Naive B cell (primary cell): ENCODE data around the gene MBD4. TPM values are rescaled to one million over a fixed set of nuclear protein-coding genes. Genes with fewer than 3 reads are reported as not detected.
A peak's percentile ranks its signal among the peaks of the same experiment; 100 is the strongest.

Experiments used
- ATAC-seq, 2 donors: fragments of 150-1000 bp; cut with Tn5 transposase; 2 replicates each; pipeline ENCODE4 v1.10.0; 2021; ENCODE audit warnings: low read depth in 2 of 2, mild to moderate bottlenecking in 2 of 2, moderate library complexity in 2 of 2
- DNase-seq: peaks from one replicate; pipeline ENCODE4 v3.0.0; 2022
- H3K27ac Mint-ChIP-seq, 6 donors: one replicate each; pipeline ENCODE4 v1.8.0; 2020 to 2022; ENCODE audit warnings: mild to moderate bottlenecking in 6 of 6, mixed read lengths in 6 of 6, moderate library complexity in 5 of 6, inconsistent platforms in 2 of 6
- H3K27me3 Mint-ChIP-seq, 3 donors: one replicate each; pipeline ENCODE4 v1.8.0; 2021 to 2022; ENCODE audit warnings: mixed read lengths in 3 of 3, mild to moderate bottlenecking in 1 of 3
- H3K36me3 Mint-ChIP-seq, 2 donors: one replicate each; pipeline ENCODE4 v1.8.0; 2020 to 2022; ENCODE audit warnings: mixed read lengths in 2 of 2, inconsistent platforms in 1 of 2, mild to moderate bottlenecking in 1 of 2
- H3K4me1 Mint-ChIP-seq, 3 donors: one replicate each; pipeline ENCODE4 v1.8.0; 2020 to 2022; ENCODE audit warnings: mixed read lengths in 3 of 3, inconsistent platforms in 1 of 3, mild to moderate bottlenecking in 1 of 3, moderate library complexity in 1 of 3
- H3K4me3 Mint-ChIP-seq, 8 donors: one replicate each; pipeline ENCODE4 v1.8.0; 2020 to 2022; ENCODE audit warnings: mild to moderate bottlenecking in 8 of 8, mixed read lengths in 8 of 8, moderate library complexity in 8 of 8, inconsistent platforms in 2 of 8
- H3K9me3 Mint-ChIP-seq, 7 donors: one replicate each; pipeline ENCODE4 v1.8.0; 2020 to 2022; ENCODE audit warnings: mixed read lengths in 7 of 7, mild to moderate bottlenecking in 5 of 7, inconsistent platforms in 2 of 7, moderate library complexity in 1 of 7
- polyA plus RNA-seq, 6 donors: library from polyadenylated mRNA; unstranded; fragments of 300-500 nt; fragmentation: Illumina TruSeq; gene quantifications; one replicate each; pipeline ENCODE4 v1.2.3, GENCODE V29; 2021; ENCODE audit warnings: low read depth in 6 of 6

The MBD4 gene
- polyA plus RNA-seq, 6 donors from 2014 or later, result 98.2 to 187 (median 127) TPM

DNA sequence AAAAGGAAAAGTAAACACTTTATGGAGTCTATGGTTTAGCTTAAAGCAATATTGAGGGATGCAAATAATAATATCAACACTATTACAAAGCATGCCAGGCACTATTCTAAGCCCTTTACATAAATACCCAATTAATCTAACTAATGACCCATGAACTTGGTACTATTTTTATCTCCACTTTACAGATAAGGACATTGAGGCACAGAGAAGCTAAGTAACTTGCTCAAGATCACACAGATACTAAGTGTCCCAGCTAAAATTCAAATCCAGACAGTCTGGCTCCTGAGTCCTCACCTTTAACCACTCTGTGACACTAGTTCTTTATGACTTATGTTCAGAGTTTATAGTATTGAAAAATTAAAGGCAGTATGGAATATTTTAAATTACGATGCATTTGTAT lies 5.6 kb downstream of the MBD4 start:
- H3K9me3 Mint-ChIP-seq, result no peaks in the 10 kb centered on the region
- ATAC-seq (no peak), DNase-seq (no peak)
- H3K27me3 Mint-ChIP-seq, result no peaks in the 10 kb centered on the region
- H3K36me3 Mint-ChIP-seq, result peaks cover 16 to 40% of the 10 kb centered on the region in 2 donors
- peak overlapping the region in 5 of 6 donors; percentile 15 to 85 (median 60) for H3K27ac Mint-ChIP-seq
- H3K4me1 Mint-ChIP-seq, result peaks cover 53 to 82% (median 58%) of the 10 kb centered on the region in 3 donors
- peak overlapping the region; percentile 29 to 93 (median 86) for H3K4me3 Mint-ChIP-seq

DNA sequence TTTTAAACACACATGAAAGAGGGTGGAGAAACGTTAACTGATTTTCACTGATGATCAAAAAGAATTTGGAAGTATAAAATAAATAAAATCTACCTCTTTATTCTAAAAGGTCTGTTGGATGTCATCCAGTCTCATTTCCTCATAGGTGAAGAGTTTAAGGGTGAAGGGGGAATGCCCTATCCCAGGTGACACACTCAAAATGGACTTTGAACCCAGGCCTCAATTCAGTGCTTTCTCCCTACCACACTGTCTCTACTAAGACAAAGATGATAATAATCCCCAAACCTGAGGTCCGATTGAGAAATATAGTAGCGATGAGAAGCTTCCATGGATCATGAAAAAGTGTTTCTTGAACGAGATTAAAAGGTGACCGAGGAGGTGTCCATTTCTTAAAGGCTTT lies 6.2 kb downstream of the MBD4 start:
- DNase-seq (no peak), ATAC-seq (no peak)
- no peaks in the 10 kb centered on the region for H3K27me3 Mint-ChIP-seq
- H3K9me3 Mint-ChIP-seq, result no peaks in the 10 kb centered on the region
- peak overlapping the region in 7 of 8 donors; percentile 47 to 93 (median 84) for H3K4me3 Mint-ChIP-seq
- peaks cover 58 to 86% (median 63%) of the 10 kb centered on the region in 3 donors for H3K4me1 Mint-ChIP-seq
- peak overlapping the region in 4 of 6 donors; percentile 53 to 85 (median 65) for H3K27ac Mint-ChIP-seq
- peaks cover 16 to 40% of the 10 kb centered on the region in 2 donors for H3K36me3 Mint-ChIP-seq

DNA sequence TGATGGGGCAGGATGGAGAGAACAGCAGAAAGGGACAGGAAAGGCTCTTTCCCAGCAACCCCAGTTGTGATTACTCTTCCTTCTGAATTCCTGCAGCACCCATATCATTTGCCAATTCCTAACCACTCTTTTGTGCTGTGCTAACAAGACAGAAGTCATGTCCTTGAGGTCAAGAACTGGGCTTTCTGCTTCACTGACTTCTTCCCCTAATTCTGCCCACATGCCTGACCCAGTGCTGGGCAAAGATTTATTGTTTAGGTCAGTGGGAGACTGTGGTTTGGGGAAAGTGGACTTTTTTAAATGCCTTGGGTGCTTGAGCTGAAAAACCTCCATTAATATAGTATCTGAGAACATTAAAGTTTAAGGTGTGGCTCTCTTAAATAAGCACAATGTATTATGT lies 7.1 kb downstream of the MBD4 start:
- peaks cover 62 to 86% (median 63%) of the 10 kb centered on the region in 3 donors for H3K4me1 Mint-ChIP-seq

DNA sequence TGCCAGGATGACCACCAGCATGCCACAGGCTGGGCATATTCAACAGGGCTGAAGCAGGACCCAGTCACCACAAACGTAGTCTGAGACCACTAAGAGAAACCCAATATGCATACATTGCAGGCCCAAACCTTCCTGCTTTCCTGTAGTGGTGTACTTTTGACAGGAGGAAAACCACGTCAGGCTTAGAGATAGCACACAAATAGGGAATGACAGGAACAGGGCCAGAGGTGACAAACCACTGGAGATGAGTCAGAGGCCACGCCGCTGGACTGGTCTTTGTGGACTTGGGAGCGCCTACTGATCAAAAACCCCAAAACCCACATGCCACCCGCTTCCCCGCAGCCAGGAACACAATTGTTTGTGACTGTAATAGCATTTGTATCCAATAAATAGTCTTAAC lies 7.7 kb downstream of the MBD4 start:
- ATAC-seq (no peak), DNase-seq (no peak)
- Mint-ChIP-seq H3K4me1 (peaks cover 64 to 86% (median 65%) of the 10 kb centered on the region in 3 donors), H3K36me3 (peaks cover 8 to 31% of the 10 kb centered on the region in 2 donors), H3K9me3 (no peaks in the 10 kb centered on the region), H3K4me3 (peak overlapping the region in 1 of 8 donors; percentile 25), H3K27ac (peak overlapping the region in 2 of 6 donors; percentile 42 to 59), H3K27me3 (no peaks in the 10 kb centered on the region)

More for the DNA sequence above, 7.1 kb downstream of the MBD4 start:
- peak overlapping the region in 1 of 6 donors; percentile 62 for H3K27ac Mint-ChIP-seq
- no peaks in the 10 kb centered on the region for H3K27me3 Mint-ChIP-seq
- no peak for DNase-seq
- H3K4me3 Mint-ChIP-seq, result peak overlapping the region in 1 of 8 donors; percentile 5
- peaks cover 12 to 34% of the 10 kb centered on the region in 2 donors for H3K36me3 Mint-ChIP-seq
- ATAC-seq, result no peak
- no peaks in the 10 kb centered on the region for H3K9me3 Mint-ChIP-seq

DNA sequence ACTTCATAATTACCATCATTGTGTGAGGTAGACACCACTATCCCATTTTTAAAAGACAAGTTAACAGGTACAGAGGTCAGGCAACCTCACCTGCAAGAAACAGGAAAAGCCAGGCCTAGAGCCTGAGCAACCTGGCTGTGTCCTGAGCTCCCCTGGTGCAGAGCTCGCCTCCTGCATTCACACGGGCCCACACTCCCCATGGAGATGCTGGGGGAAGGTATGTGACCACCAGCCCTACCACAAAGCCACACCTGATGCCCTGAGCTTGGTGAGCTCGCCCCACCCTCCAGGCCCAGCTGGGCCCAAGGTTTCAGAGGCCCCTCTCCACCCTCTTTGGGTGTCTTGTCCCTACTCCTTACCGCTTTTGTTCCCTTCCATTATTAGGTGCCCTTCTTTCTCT lies 10.1 kb downstream of the MBD4 start:
- Mint-ChIP-seq H3K27me3 (no peaks in the 10 kb centered on the region), H3K9me3 (peaks cover 0 to 10% (median 4%) of the 10 kb centered on the region in 7 donors), H3K4me1 (peaks cover 47 to 72% (median 54%) of the 10 kb centered on the region in 3 donors), H3K27ac (peak overlapping the region in 3 of 6 donors; percentile 4 to 76 (median 67)), H3K36me3 (peaks cover 15 to 16% of the 10 kb centered on the region in 2 donors), H3K4me3 (peak overlapping the region in 4 of 8 donors; percentile 42 to 87 (median 70))
- DNase-seq (no peak), ATAC-seq (no peak)

DNA sequence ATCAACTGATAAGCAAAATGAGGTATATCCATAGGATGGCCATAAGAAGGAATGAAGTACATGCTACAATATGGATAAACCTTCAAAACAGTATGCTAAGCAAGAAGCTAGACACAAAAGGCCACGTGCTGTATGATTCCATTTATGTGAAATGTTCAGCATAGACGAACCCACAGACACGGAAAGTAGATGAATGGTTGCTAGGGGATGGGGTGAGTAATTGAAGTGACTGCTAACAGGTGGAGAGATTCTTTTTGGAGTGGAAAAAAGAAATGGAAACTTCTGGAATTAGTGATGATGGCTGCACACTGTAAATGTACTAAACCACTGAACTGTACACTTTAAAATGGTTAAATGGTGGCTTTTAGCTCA lies 10.7 kb downstream of the MBD4 start:
- Mint-ChIP-seq H3K36me3 (peaks cover 11 to 19% of the 10 kb centered on the region in 2 donors), H3K27me3 (no peaks in the 10 kb centered on the region), H3K27ac (peak overlapping the region in 5 of 6 donors; percentile 4 to 90 (median 86)), H3K4me3 (peak overlapping the region in 7 of 8 donors; percentile 78 to 89 (median 87)), H3K9me3 (peaks cover 3 to 16% (median 9%) of the 10 kb centered on the region in 7 donors), H3K4me1 (peaks cover 48 to 73% (median 54%) of the 10 kb centered on the region in 3 donors)
- ATAC-seq (no peak), DNase-seq (no peak)

DNA sequence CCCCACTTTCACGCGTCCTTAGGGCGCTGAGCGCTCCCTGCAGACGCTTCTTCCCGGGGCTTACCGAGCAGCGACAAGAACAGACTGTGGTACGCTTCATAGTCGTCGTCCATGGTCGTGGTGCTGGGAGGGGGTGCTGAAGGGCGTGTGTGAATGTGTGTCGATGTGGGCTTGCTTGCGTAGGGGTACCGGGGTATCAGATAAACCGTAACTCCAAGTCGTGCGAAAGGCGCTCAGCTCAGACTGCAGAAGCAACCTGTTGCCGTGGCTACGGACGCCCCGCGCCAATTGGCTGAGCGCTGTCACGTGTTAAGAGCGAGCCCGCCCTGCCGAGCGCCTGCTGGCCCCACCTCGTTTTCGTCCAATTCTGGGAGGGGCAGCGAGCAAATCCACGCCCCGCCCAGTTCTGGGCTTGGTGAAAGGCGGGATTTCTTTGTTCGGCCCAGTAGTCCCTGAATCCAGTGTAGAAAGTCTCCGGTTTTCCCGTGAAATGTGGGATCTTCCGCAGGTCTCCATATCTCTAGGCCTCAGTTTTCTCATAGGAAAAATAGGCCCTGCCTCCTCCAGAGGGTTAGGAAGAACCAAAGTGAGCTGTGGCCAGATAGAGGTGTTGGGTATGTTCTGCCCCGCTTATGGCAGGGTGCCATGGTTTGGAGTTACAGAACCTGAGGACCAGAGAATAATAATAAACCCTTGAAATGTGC lies 11.2 kb downstream of the MBD4 start, which contains the start of gene EFCAB12:
EFCAB12 (minus strand) TSS at position 261 of the 704 bp plus-strand sequence; CDS start at position 113, 148 bp downstream.
- peak within 1 kb of the TSS; percentile 78 to 92 (median 87) for H3K4me3 Mint-ChIP-seq
- ATAC-seq, result peak; percentile 93 to 95
- H3K27me3 Mint-ChIP-seq, result no peaks in the 10 kb centered on the region
- H3K4me1 Mint-ChIP-seq, result peaks cover 49 to 73% (median 60%) of the 10 kb centered on the region in 3 donors
- H3K9me3 Mint-ChIP-seq, result peaks cover 5 to 17% (median 12%) of the 10 kb centered on the region in 7 donors
- peaks cover 6 to 25% of the 10 kb centered on the region in 2 donors for H3K36me3 Mint-ChIP-seq
- peak; percentile 82 for DNase-seq
- H3K27ac Mint-ChIP-seq, result peak within 1 kb of the TSS; percentile 38 to 90 (median 81)

DNA sequence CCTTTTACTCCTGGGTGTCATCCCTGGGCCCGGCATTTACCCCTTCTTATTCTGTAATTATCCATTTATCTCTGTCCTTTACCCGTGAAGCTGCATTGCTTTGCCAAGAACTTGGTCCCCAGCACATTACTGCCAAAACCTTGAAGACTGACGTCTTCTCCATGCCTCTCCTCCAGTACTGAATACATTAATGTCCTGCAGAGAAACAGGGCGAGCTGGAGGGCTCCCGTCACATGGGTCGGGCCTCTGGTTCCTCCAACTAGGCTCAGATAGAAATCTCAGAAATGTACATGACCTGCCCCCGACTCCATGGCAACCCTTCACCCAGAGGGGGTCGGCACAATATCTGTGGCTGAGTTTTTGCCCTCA lies 11.8 kb downstream of the MBD4 start:
- no peaks in the 10 kb centered on the region for H3K27me3 Mint-ChIP-seq
- peaks cover 5 to 17% (median 12%) of the 10 kb centered on the region in 7 donors for H3K9me3 Mint-ChIP-seq
- no peak for DNase-seq
- peak overlapping the region; percentile 78 to 92 (median 87) for H3K4me3 Mint-ChIP-seq
- peak overlapping the region in 5 of 6 donors; percentile 38 to 87 (median 76) for H3K27ac Mint-ChIP-seq
- peak in 1 of 2 donors; percentile 2 for ATAC-seq
- peaks cover 49 to 70% (median 62%) of the 10 kb centered on the region in 3 donors for H3K4me1 Mint-ChIP-seq
- peaks cover 4 to 25% of the 10 kb centered on the region in 2 donors for H3K36me3 Mint-ChIP-seq

DNA sequence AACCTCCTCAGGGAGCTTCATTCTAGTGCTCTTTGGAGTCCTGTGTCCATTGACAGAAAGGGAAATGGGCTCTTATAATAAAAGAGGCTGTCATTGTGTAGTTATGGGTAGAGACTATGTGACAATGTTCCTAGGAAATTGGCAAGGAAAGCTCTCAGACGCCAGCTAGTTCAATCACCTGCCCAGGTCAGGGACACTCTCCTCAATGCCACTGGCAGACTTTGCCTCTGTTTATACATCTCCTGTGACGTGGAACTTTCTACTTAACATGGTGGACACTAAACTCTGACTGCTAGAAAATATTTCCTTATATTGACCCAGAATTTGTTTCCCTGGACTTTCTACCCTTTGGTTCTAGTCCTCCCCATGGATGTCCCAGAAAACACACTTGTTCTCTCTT lies 14.1 kb downstream of the MBD4 start:
- ATAC-seq, result no peak
- no peaks in the 10 kb centered on the region for H3K27me3 Mint-ChIP-seq
- H3K36me3 Mint-ChIP-seq, result peaks cover 2 to 17% of the 10 kb centered on the region in 2 donors
- peaks cover 45 to 56% (median 56%) of the 10 kb centered on the region in 3 donors for H3K4me1 Mint-ChIP-seq
- H3K4me3 Mint-ChIP-seq, result peak overlapping the region in 1 of 8 donors; percentile 26
- DNase-seq, result no peak
- peak overlapping the region in 1 of 6 donors; percentile 20 for H3K27ac Mint-ChIP-seq
- H3K9me3 Mint-ChIP-seq, result peaks cover 5 to 17% (median 12%) of the 10 kb centered on the region in 7 donors

DNA sequence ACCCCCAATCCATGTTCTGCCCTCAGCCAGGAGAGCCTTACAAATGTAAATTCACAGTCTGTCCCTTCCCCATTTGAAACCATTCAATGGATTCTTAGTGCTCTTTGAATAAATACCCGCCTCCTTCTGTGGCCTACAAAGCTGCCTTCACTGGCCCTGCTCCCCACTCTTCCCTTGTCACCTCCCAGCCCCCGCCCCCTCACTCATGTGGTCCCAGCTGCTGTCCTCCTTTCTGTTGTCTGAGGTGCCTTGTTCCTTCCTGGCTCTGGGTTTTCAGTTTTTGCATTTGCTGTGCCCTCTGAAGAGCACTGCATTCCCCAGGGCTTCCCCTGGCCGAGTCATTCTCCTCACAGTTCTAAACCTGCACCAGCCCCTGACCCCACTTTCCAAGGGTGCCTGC lies 14.5 kb downstream of the MBD4 start:
- Mint-ChIP-seq H3K9me3 (peaks cover 5 to 17% (median 12%) of the 10 kb centered on the region in 7 donors), H3K36me3 (peaks cover 0 to 17% of the 10 kb centered on the region in 2 donors), H3K4me1 (peaks cover 42 to 56% (median 53%) of the 10 kb centered on the region in 3 donors), H3K27me3 (no peaks in the 10 kb centered on the region), H3K27ac (peak overlapping the region in 1 of 6 donors; percentile 20), H3K4me3 (peak overlapping the region in 1 of 8 donors; percentile 15)
- no peak for ATAC-seq
- DNase-seq, result no peak

DNA sequence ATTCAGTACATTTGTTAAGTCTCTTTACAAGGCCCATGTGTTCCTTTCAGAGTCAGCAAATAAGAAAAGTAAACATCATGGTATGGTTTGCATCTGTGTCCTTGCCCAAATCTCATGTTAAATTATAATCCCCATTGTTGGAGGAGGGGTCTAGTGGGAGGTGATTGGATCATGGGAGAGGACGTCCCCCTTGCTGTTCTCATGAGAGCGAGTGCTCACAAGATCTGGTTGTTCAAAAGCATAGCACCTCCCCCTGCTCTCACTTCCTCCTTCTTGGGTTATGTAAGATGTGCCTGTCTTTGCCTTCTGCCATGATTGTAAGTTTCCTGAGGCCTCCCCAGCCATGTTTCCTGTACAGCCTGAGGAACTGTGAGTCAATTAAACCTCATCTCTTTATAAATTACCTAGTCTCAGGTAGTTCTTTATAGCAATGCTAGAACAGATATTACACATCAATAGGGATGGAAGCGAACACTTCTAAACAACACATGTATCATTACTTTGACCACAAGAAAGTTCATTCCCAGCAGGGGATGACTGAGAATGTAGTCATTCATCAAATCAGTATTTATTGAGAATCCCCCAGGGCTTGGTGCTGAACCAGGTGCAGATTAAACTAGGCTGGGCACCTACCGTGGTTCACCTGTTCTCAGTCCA lies 15.4 kb downstream of the MBD4 start:
- Mint-ChIP-seq H3K36me3 (peaks cover 0 to 17% of the 10 kb centered on the region in 2 donors), H3K27me3 (no peaks in the 10 kb centered on the region), H3K27ac (peak overlapping the region in 5 of 6 donors; percentile 56 to 79 (median 77)), H3K4me3 (peak overlapping the region in 4 of 8 donors; percentile 2 to 79 (median 24)), H3K4me1 (peaks cover 38 to 49% (median 45%) of the 10 kb centered on the region in 3 donors), H3K9me3 (peaks cover 5 to 17% (median 12%) of the 10 kb centered on the region in 7 donors)
- ATAC-seq, result peak; percentile 66 to 67
- DNase-seq, result peak; percentile 50

DNA sequence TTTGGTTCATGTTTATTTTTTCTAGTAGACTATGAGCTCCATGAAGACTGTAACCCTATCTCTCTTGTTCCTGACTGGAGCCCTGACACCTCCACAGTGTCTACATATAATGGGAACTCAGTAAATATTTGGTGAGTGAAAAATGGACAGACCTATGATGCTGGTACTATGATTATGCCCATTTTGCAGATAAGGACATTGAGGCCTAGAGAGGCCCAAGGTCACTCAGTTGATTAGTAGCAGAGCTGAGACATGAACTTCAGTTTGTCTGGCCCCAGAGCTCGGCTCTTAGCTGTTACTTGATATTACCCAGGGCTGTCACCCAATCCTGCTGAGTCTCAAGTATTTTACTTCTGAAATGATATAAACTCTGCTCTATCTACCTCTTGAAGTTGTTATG lies 16.9 kb downstream of the MBD4 start:
- peaks cover 25 to 34% (median 30%) of the 10 kb centered on the region in 3 donors for H3K4me1 Mint-ChIP-seq
- no peak for DNase-seq
- H3K9me3 Mint-ChIP-seq, result peaks cover 5 to 17% (median 12%) of the 10 kb centered on the region in 7 donors
- H3K27me3 Mint-ChIP-seq, result no peaks in the 10 kb centered on the region
- no peak overlapping the region for H3K4me3 Mint-ChIP-seq
- peaks cover 0 to 17% of the 10 kb centered on the region in 2 donors for H3K36me3 Mint-ChIP-seq
- ATAC-seq, result no peak
- no peak overlapping the region for H3K27ac Mint-ChIP-seq
